ENCODE measurements around the gene DPEP3. TPM values are rescaled to one million over a fixed set of nuclear protein-coding genes. Genes with fewer than 3 reads are reported as not detected.

Gene DPEP3
- total and polyA plus RNA-seq, 10 of the 15 experiments (the other 5 are each of a cell fraction or from before 2014, with no cell fraction given), result not detected

- TF ChIP-seq RUNX3 (IDR thresholded peaks at IDR 0.05; ENCODE audit: low read length), result peak; percentile 76
- no peak for TF ChIP-seq EP300 (IDR thresholded peaks at IDR 0.05; ENCODE audit: borderline replicate concordance in 1 of 2, control insufficient read depth in 1 of 2, low read depth in 2 of 2, low read length in 2 of 2)
- no peak for TF ChIP-seq MXI1 (IDR thresholded peaks at IDR 0.05; ENCODE audit: low read depth, low read length)
- TF ChIP-seq PAX8 (IDR thresholded peaks at IDR 0.05), result no peak
- TF ChIP-seq BACH1 (IDR thresholded peaks at IDR 0.05; ENCODE audit: borderline replicate concordance), result no peak
- TF ChIP-seq LARP7 (IDR thresholded peaks at IDR 0.05), result 0 out of 2 replicates have a peak, but pooled peaks have one; percentile 46
- TF ChIP-seq RELA (IDR thresholded peaks at IDR 0.05; ENCODE audit: borderline replicate concordance, partially characterized antibody), result no peak
- TF ChIP-seq MAX (IDR thresholded peaks at IDR 0.05; ENCODE audit: low read depth, low read length), result no peak
- no peak for TF ChIP-seq ESRRA (IDR thresholded peaks at IDR 0.05; ENCODE audit: low read length)
- no peak for TF ChIP-seq TAF1 (IDR thresholded peaks at IDR 0.05; ENCODE audit: borderline replicate concordance, low read depth, low read length)
- TF ChIP-seq SKIL (IDR thresholded peaks at IDR 0.05; ENCODE audit: low read depth, poor library complexity, severe bottlenecking), result no peak
- peak; percentile 74; the same call in 1 of the 2 replicates for TF ChIP-seq SPI1 (IDR thresholded peaks at IDR 0.05; ENCODE audit: borderline replicate concordance, insufficient read depth, low read depth, low read length)
Observed at GRCh38 chr16:67936880-67937605, 43.3 kb downstream of the DPEP3 start (continued).

Data from GM12878 (cell line).